ENCODE results near the gene EIF4A3. TPM values are rescaled to one million over a fixed set of nuclear protein-coding genes. Genes with fewer than 3 reads are reported as not detected.

EIF4A3 gene
- total RNA-seq, 1 donor from 2014 or later = 104 TPM

DNA sequence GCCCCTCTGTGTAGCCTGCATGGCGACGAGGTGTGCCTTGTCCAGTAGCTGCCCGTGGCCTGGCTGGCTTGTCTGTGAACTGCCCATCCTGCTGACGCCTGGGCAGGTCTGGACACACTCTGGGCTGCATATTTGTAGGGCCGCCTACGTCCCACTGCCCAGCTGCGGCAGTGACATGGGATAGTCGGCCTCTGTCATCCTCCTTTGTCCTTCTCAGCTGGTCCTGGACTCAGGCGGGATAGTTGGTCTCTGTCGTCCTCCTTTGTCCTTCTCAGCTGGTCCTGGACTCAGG, 37.4 kb upstream of the EIF4A3 start:
- Mint-ChIP-seq H3K9me3 (no peaks in the 10 kb centered on the region), H3K27me3 (no peaks in the 10 kb centered on the region), H3K27ac (no peak overlapping the region), H3K4me1 (ENCODE audit: unreplicated experiment) (peaks cover 3% of the 10 kb centered on the region), H3K36me3 (no peaks in the 10 kb centered on the region), H3K4me3 (no peak overlapping the region)
- DNase-seq (ENCODE audit: extremely low spot score, unreplicated experiment) = no peak
- TF ChIP-seq, protein P1, sequence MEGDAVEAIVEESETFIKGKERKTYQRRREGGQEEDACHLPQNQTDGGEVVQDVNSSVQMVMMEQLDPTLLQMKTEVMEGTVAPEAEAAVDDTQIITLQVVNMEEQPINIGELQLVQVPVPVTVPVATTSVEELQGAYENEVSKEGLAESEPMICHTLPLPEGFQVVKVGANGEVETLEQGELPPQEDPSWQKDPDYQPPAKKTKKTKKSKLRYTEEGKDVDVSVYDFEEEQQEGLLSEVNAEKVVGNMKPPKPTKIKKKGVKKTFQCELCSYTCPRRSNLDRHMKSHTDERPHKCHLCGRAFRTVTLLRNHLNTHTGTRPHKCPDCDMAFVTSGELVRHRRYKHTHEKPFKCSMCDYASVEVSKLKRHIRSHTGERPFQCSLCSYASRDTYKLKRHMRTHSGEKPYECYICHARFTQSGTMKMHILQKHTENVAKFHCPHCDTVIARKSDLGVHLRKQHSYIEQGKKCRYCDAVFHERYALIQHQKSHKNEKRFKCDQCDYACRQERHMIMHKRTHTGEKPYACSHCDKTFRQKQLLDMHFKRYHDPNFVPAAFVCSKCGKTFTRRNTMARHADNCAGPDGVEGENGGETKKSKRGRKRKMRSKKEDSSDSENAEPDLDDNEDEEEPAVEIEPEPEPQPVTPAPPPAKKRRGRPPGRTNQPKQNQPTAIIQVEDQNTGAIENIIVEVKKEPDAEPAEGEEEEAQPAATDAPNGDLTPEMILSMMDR (conservative IDR thresholded peaks at IDR 0.05) = no peak

DNA sequence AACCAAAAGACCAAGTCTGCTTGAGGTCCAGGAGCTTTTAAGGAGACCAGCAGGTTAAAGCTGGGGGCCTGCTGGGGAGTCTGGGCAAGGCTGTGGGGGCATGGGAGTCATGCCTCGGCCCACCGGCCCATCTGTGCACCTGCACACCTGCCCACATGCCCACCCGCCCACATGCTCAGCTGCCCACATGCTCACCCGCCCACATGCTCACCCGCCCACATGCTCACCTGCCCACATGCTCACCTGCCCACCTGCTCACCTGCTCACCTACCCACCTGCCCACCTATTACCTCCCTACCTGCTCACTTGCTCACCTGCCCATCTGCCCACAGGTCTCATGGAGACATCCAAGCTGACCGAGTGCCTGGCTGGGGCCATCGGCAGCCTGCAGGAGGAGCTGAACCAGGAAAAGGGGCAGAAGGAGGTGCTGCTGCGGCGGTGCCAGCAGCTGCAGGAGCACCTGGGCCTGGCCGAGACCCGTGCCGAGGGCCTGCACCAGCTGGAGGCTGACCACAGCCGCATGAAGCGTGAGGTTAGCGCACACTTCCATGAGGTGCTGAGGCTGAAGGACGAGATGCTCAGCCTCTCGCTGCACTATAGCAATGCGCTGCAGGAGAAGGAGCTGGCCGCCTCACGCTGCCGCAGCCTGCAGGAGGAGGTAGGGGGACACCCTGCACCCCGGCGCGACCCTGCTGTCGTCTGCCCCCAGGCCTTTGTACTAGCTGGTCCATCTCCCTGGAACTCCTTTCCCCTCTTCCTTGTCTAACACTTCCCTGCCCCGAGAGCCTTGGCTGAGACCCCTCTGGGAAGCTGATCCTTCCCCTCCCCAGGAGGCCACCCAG, 36.9 kb upstream of the EIF4A3 start:
- Mint-ChIP-seq H3K4me3 (no peak overlapping the region), H3K27me3 (no peaks in the 10 kb centered on the region), H3K36me3 (no peaks in the 10 kb centered on the region), H3K27ac (no peak overlapping the region), H3K9me3 (no peaks in the 10 kb centered on the region), H3K4me1 (ENCODE audit: unreplicated experiment) (peaks cover 7% of the 10 kb centered on the region)
- TF ChIP-seq, protein P1 (conservative IDR thresholded peaks at IDR 0.05) = no peak
- no peak for DNase-seq (ENCODE audit: extremely low spot score, unreplicated experiment)

DNA sequence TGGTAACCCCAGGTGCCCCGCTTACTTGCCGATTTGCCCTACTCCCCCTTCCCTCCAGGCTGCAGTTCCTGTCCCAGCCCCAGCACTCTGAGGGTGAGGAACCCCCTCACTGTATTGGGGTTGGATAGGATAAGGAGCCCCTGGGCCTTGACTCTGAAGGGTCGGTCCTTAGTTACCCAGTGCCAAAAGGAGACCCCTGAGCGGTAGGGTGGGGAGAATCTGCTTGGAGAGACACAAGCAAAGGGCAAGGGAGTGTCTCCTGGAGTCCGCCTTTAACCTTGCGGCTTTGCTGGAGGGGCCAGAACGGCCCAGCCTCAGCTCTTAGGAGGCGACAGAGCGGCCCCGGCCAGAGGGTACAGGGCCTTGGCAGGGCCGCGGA, 35.9 kb upstream of the EIF4A3 start:
- no peak overlapping the region for H3K27ac Mint-ChIP-seq
- TF ChIP-seq, protein P1 (conservative IDR thresholded peaks at IDR 0.05) = no peak
- no peaks in the 10 kb centered on the region for H3K36me3 Mint-ChIP-seq

DNA sequence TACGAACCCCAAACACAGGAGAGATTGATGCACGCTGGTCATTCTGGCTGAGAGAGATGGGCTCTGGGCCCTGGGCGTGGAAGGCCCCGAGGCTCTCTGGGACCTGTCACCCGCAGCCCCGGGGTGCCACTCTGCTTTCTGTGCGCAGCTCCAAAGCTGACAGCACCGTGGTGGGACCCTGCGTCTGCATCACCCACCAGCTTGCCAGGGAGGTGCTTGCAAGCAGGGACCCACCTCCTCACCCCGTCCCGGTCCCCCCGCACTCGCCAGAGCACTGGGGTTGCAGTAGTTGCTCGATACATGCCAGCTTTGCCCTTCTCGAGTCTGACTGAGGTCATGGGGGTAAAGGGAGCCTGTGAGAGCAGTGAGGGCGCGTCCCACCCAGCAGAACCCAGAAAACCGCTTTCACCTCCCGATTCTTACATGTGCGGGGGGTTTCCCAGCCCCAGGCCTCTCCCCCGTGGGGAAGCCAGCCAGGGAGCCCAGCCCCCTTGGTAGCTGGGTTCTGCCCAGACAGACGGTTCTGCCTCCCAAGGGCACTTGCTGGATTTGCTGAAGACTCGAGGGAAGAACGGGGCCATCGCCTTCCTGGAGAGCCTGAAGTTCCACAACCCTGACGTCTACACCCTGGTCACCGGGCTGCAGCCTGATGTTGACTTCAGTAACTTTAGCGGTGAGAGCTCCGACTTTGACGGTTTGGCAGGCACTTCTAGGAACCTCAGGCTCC, 35.4 kb upstream of the EIF4A3 start:
- peaks cover 7% of the 10 kb centered on the region for H3K4me1 Mint-ChIP-seq (ENCODE audit: unreplicated experiment)
- H3K9me3 Mint-ChIP-seq = no peaks in the 10 kb centered on the region
- no peaks in the 10 kb centered on the region for H3K27me3 Mint-ChIP-seq
- DNase-seq (ENCODE audit: extremely low spot score, unreplicated experiment) = no peak
- TF ChIP-seq, protein P1 (conservative IDR thresholded peaks at IDR 0.05) = no peak
- H3K4me3 Mint-ChIP-seq = no peak overlapping the region
- no peaks in the 10 kb centered on the region for H3K36me3 Mint-ChIP-seq
- H3K27ac Mint-ChIP-seq = no peak overlapping the region

More for the DNA sequence above, 35.9 kb upstream of the EIF4A3 start:
- Mint-ChIP-seq H3K4me1 (ENCODE audit: unreplicated experiment) (peaks cover 7% of the 10 kb centered on the region), H3K4me3 (no peak overlapping the region), H3K27me3 (no peaks in the 10 kb centered on the region), H3K9me3 (no peaks in the 10 kb centered on the region)
- DNase-seq (ENCODE audit: extremely low spot score, unreplicated experiment) = no peak

DNA sequence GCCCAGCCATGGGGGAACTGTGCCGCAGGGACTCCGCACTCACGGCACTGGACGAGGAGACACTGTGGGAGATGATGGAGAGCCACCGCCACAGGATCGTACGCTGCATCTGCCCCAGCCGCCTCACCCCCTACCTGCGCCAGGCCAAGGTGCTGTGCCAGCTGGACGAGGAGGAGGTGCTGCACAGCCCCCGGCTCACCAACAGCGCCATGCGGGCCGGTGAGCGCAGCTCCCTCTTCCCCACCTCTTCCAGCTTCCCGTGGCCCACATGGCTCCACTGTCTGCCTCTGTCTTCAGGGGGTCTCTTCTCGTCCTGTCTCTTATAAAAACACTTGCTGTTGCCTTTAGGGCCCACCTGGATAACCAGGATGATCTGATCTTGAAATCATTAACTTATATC, 34.5 kb upstream of the EIF4A3 start:
- Mint-ChIP-seq H3K36me3 (no peaks in the 10 kb centered on the region), H3K9me3 (no peaks in the 10 kb centered on the region), H3K4me3 (no peak overlapping the region)

More for the DNA sequence above, 34.5 kb upstream of the EIF4A3 start:
- H3K27me3 Mint-ChIP-seq = no peaks in the 10 kb centered on the region
- no peak for DNase-seq (ENCODE audit: extremely low spot score, unreplicated experiment)
- no peak overlapping the region for H3K27ac Mint-ChIP-seq
- TF ChIP-seq, protein P1 (conservative IDR thresholded peaks at IDR 0.05) = no peak
- peaks cover 7% of the 10 kb centered on the region for H3K4me1 Mint-ChIP-seq (ENCODE audit: unreplicated experiment)
